ENCODE data around the gene DCTN2.

GRCh38 chr12:57568838-57569237 lies 21.8 kb upstream of the DCTN2 start:
- TF ChIP-seq TEAD4 (IDR thresholded peaks at IDR 0.05; ENCODE audit: borderline replicate concordance, insufficient read depth) (no peak), TAF1 (IDR thresholded peaks at IDR 0.05; ENCODE audit: borderline replicate concordance, low read depth, low read length) (no peak), MAX (IDR thresholded peaks at IDR 0.05; ENCODE audit: low read depth) (no peak)
